Karpas-422 (cell line): Measurements from ENCODE around the gene ADAT3. TPM values are rescaled to one million over a fixed set of nuclear protein-coding genes. Genes with fewer than 3 reads are reported as not detected.
A peak's percentile ranks its signal among the peaks of the same experiment; 100 is the strongest.
"Not testable (repeated sequence)": the region's sequence is repeated elsewhere in the genome, so short reads cannot be mapped to it uniquely, and the experiment has no call there.

Experiments
- DNase-seq: peaks from one replicate; pipeline ENCODE4 v3.0.0-alpha.2; 2015
- H2AFZ ChIP-seq: fragments of 200-600 bp; sonication (generic); 2 replicates; pipeline ENCODE4 v1.6.1; 2014; ENCODE audit warnings: antibody characterized with exemption, low read length, mixed read lengths
- H3K27ac ChIP-seq: fragments of 200-600 bp; sonication (generic); 2 replicates; pipeline ENCODE4 v1.5.1; 2014; ENCODE audit warnings: mild to moderate bottlenecking, low read length, moderate library complexity
- H3K27me3 ChIP-seq: fragments of 200-600 bp; sonication (generic); 2 replicates; pipeline ENCODE4 v1.6.1; 2014; ENCODE audit warnings: low read length, mixed read lengths
- H3K36me3 ChIP-seq: fragments of 200-600 bp; sonication (generic); 2 replicates; pipeline ENCODE4 v1.6.1; 2014; ENCODE audit warnings: low read length, mixed read lengths; ENCODE audit not compliant: insufficient read depth
- H3K4me1 ChIP-seq: fragments of 200-600 bp; sonication (generic); 2 replicates; pipeline ENCODE4 v1.6.1; 2014; ENCODE audit warnings: mild to moderate bottlenecking, low read length, mixed read lengths
- H3K4me2 ChIP-seq: fragments of 200-600 bp; sonication (generic); 2 replicates; pipeline ENCODE4 v1.6.1; 2014; ENCODE audit warnings: low read length, low read depth, mild to moderate bottlenecking; ENCODE audit not compliant: poor library complexity, severe bottlenecking
- H3K4me3 ChIP-seq: fragments of 200-600 bp; sonication (generic); 2 replicates; pipeline ENCODE4 v1.5.1; 2014; ENCODE audit warnings: mild to moderate bottlenecking, antibody characterized with exemption, low read length, mixed read lengths
- H3K79me2 ChIP-seq: fragments of 200-600 bp; sonication (generic); 2 replicates; pipeline ENCODE4 v1.6.1; 2014; ENCODE audit warnings: mild to moderate bottlenecking, low read length, mixed read lengths
- H3K9ac ChIP-seq: fragments of 200-600 bp; sonication (generic); 2 replicates; pipeline ENCODE4 v1.6.0; 2014; ENCODE audit warnings: low read length
- H3K9me2 ChIP-seq: fragments of 200-600 bp; sonication (generic), shearing (Covaris generic); replicated peaks from 2 replicates; pipeline ENCODE4 v1.6.0; 2014; ENCODE audit warnings: mild to moderate bottlenecking, low read length, moderate library complexity; ENCODE audit not compliant: insufficient read depth
- H3K9me3 ChIP-seq: fragments of 300-700, 200-600 bp; sonication (generic); 2 replicates; pipeline ENCODE4 v1.6.1; 2014; ENCODE audit warnings: low read length, mixed read lengths
- H4K20me1 ChIP-seq: fragments of 200-600 bp; sonication (generic); 2 replicates; pipeline ENCODE4 v1.6.1; 2014; ENCODE audit warnings: mild to moderate bottlenecking, antibody characterized with exemption, low read length, low read depth; ENCODE audit not compliant: insufficient read depth
- total RNA-seq: library from RNA; depleted of rRNA; stranded (reverse); fragments of >200 nt; shearing (Covaris generic); gene quantifications from 2 replicates; pipeline ENCODE4 v1.2.3, GENCODE V29; 2014; ENCODE audit warnings: low replicate concordance

The ADAT3 gene
- total RNA-seq, 1 experiment from 2014 or later = 1.2 TPM

DNA sequence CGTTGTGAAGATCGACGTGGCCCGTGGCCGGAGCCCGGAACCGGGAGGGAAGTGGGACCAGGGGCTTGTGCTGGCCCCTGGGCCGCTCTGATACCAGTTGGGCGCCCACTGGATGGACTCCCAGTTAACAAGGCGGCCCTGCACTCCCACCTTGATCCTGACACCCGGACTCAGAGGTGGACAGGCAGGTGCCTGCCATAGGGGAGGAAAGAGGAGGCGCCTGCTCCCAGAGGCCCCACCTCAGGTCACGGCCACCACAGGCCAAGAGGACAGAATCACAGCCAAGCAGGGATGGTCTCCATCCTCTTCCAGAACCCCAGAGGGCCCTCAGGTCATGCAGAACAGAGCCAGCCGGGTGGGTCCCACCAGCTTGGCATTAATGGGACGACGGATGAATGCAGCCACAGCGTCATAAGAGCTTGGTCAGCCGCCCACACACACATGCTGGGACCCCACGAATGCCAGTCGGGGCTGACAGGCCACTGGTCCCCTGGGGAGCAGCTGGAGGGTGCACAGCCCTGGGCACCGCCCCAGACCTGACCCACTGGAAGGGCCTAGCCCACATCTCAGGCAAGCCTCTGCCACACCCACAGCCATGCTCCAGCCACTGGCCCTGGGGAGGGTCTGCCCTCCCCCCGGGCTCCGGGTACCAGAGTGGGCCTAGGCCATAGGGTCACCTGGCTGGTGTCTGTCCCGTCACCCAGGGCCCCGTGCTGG, 32.2 kb upstream of the ADAT3 start:
- no peak overlapping the region for H2AFZ ChIP-seq
- no peaks in the 10 kb centered on the region; the same call in 1 of the 2 replicates for H3K36me3 ChIP-seq
- no peak overlapping the region for H3K4me2 ChIP-seq
- peaks cover 55% of the 10 kb centered on the region for H3K79me2 ChIP-seq
- no peak for DNase-seq
- no peaks in the 10 kb centered on the region for H3K27me3 ChIP-seq
- no peak overlapping the region for H3K27ac ChIP-seq
- H3K9me3 ChIP-seq = no peaks in the 10 kb centered on the region
- no peak overlapping the region for H3K9ac ChIP-seq
- peaks cover 18% of the 10 kb centered on the region for H3K4me1 ChIP-seq
- no peak overlapping the region for H3K4me3 ChIP-seq
- H3K9me2 ChIP-seq = no peaks in the 10 kb centered on the region
- peaks cover 28% of the 10 kb centered on the region; the same call in 1 of the 2 replicates for H4K20me1 ChIP-seq

- Histone ChIP-seq H3K79me2 (peaks cover 53% of the 10 kb centered on the region), H4K20me1 (peaks cover 28% of the 10 kb centered on the region; the same call in 1 of the 2 replicates), H2AFZ (no peak overlapping the region)
These were observed 31.4 kb upstream of the ADAT3 start for GRCh38 chr19:1873524-1874473.

GRCh38 chr19:1874554-1875185, 30.5 kb upstream of the ADAT3 start:
- Histone ChIP-seq H2AFZ (no peak overlapping the region), H3K9me2 (no peaks in the 10 kb centered on the region), H3K79me2 (peaks cover 51% of the 10 kb centered on the region), H3K4me2 (peak overlapping the region; percentile 89), H3K27me3 (no peaks in the 10 kb centered on the region), H3K9me3 (no peaks in the 10 kb centered on the region), H3K9ac (peak overlapping the region; percentile 94), H3K36me3 (no peaks in the 10 kb centered on the region; the same call in 1 of the 2 replicates), H4K20me1 (peaks cover 28% of the 10 kb centered on the region; the same call in 1 of the 2 replicates), H3K4me3 (peak overlapping the region; percentile 93), H3K27ac (peak overlapping the region; percentile 43), H3K4me1 (peaks cover 18% of the 10 kb centered on the region)
- peak; percentile 64 for DNase-seq

More at GRCh38 chr19:1873524-1874473, 31.4 kb upstream of the ADAT3 start:
- H3K36me3 ChIP-seq = no peaks in the 10 kb centered on the region; the same call in 1 of the 2 replicates
- H3K9me3 ChIP-seq = no peaks in the 10 kb centered on the region
- H3K4me1 ChIP-seq = peaks cover 18% of the 10 kb centered on the region
- H3K9me2 ChIP-seq = no peaks in the 10 kb centered on the region
- H3K27ac ChIP-seq = peak overlapping the region; percentile 43; the same call in 1 of the 2 replicates
- H3K27me3 ChIP-seq = no peaks in the 10 kb centered on the region
- H3K9ac ChIP-seq = peak overlapping the region; percentile 94
- H3K4me2 ChIP-seq = peak overlapping the region; percentile 89
- H3K4me3 ChIP-seq = peak overlapping the region; percentile 93
- DNase-seq = no peak

DNA sequence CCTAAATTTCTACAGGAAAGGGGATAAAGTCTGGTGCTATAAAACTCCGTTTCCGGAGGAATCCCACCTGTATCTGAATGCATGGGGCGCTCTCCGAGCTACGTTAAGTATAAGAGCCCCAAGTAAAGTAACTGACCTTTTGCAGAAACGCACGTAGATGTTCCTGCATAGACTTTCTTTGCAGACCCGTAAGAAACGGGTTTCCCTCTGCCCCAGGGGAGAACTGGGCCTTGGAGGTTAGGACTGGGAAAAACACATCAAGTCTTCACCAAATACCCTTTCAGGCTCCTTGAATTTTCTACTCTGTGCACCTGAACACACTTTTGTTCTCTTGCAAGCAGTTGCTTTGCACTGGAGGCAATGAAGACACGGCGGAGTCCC, 29.9 kb upstream of the ADAT3 start:
- DNase-seq = peak; percentile 47

DNA sequence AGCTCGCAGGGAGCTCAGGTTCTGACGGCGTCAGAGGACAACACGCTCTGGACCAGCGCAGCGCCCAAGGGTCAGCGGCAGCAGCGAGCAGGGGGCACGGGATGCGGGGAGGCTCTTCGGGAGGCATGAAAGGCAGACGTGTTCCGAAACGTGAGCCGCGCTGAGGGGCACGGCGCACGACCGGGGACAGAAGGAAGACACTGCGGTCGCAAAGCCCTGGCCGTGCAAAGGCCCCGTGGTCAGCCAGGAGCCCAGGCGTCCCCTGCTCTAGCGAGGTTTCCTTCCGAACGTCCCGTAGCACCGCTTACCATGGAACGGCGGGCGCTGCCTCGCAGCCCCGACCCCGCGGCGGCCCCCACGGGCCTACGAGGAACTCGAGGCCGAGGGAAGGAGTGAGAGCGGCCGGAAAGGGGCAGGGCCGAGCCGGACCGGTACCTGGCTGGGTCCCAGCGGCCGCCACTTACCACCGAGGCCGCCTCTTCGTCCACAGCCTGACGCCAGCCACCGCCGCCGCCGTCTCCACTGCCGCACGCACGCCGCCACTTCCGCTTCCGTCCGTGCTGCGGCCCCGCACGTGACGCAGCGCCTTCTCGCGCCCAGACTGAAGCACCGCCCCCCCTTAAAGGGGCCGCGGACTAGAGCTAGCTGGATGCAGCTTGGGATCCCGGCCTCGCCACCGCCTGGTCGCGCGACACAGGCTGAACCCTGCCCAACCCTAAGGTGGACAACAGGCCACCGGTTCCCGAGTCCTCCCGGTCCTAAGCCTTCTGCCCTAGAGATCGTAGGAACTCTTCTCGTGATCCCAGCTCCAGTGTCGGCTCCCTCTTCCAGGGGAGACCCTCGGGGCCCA, 29.3 kb upstream of the ADAT3 start:
- Histone ChIP-seq H3K4me1 (peaks cover 18% of the 10 kb centered on the region), H3K79me2 (peaks cover 55% of the 10 kb centered on the region)

More for the DNA sequence above, 29.9 kb upstream of the ADAT3 start:
- Histone ChIP-seq H3K4me3 (peak overlapping the region; percentile 93), H3K79me2 (peaks cover 52% of the 10 kb centered on the region), H4K20me1 (peaks cover 28% of the 10 kb centered on the region; the same call in 1 of the 2 replicates), H3K27ac (peak overlapping the region; percentile 43), H3K9ac (peak overlapping the region; percentile 94), H3K4me2 (peak overlapping the region; percentile 89), H3K4me1 (peaks cover 18% of the 10 kb centered on the region)
- H3K36me3 ChIP-seq, H3K9me2 ChIP-seq, H3K9me3 ChIP-seq, H3K27me3 ChIP-seq, H2AFZ ChIP-seq: not testable (repeated sequence)

GRCh38 chr19:1876496-1877279, 28.5 kb upstream of the ADAT3 start:
- H3K27ac ChIP-seq, H3K9me3 ChIP-seq, H2AFZ ChIP-seq, H3K27me3 ChIP-seq, H3K36me3 ChIP-seq, H3K9me2 ChIP-seq: not testable (repeated sequence)
- DNase-seq = peak; percentile 27
- Histone ChIP-seq H4K20me1 (peaks cover 31% of the 10 kb centered on the region; the same call in 1 of the 2 replicates), H3K4me1 (peaks cover 18% of the 10 kb centered on the region), H3K4me2 (peak overlapping the region; percentile 89), H3K79me2 (peaks cover 48% of the 10 kb centered on the region), H3K4me3 (peak overlapping the region; percentile 93; the same call in 1 of the 2 replicates), H3K9ac (peak overlapping the region; percentile 94)

More for the DNA sequence above, 29.3 kb upstream of the ADAT3 start:
- H3K4me3 ChIP-seq = peak overlapping the region; percentile 93
- no peak overlapping the region for H2AFZ ChIP-seq
- H3K9me3 ChIP-seq = no peaks in the 10 kb centered on the region
- peak; percentile 97 for DNase-seq
- peaks cover 31% of the 10 kb centered on the region; the same call in 1 of the 2 replicates for H4K20me1 ChIP-seq
- no peaks in the 10 kb centered on the region; the same call in 1 of the 2 replicates for H3K36me3 ChIP-seq
- H3K27me3 ChIP-seq = no peaks in the 10 kb centered on the region
- peak overlapping the region; percentile 94 for H3K9ac ChIP-seq
- peak overlapping the region; percentile 89 for H3K4me2 ChIP-seq
- peak overlapping the region; percentile 43; the same call in 1 of the 2 replicates for H3K27ac ChIP-seq
- no peaks in the 10 kb centered on the region for H3K9me2 ChIP-seq

DNA sequence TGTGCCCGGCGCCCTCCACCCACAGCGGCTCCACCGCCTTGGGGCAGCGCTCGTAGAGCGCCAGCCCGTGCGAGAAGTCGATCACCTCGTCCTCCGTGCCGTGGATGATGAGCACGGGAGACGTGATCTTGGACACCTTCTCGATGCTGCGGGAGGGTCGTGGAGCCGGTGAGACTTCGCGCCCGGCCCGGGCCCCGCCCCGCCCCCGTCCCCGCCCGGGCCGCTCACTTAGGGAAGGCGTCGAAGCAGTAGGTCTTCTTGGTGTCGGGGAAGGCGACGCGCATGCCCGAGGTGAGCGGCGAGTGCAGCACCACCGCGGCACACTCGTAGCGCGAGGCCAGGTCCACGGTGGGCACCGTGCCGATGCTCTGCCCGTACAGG, 27.9 kb upstream of the ADAT3 start:
- not testable (repeated sequence) for H3K9ac ChIP-seq, H3K9me3 ChIP-seq, H3K4me3 ChIP-seq, H2AFZ ChIP-seq, H3K4me2 ChIP-seq, H3K36me3 ChIP-seq, H3K9me2 ChIP-seq, H3K27ac ChIP-seq, H3K27me3 ChIP-seq
- peak; percentile 10 for DNase-seq
- Histone ChIP-seq H3K79me2 (peaks cover 49% of the 10 kb centered on the region), H3K4me1 (peaks cover 19% of the 10 kb centered on the region), H4K20me1 (peaks cover 30% of the 10 kb centered on the region; the same call in 1 of the 2 replicates)
